Activated B cell treated with CpG ODN at 0.5 μM for 24 hours (primary cell): ENCODE measurements around the gene SGTB. TPM values are rescaled to one million over a fixed set of nuclear protein-coding genes. Genes with fewer than 3 reads are reported as not detected.
"Not testable (repeated sequence)": the region's sequence is repeated elsewhere in the genome, so short reads cannot be mapped to it uniquely, and the experiment has no call there.

Experiments
- ATAC-seq: fragments of 200-7000 bp; cut with Tn5 transposase; one replicate; pipeline ENCODE4 v1.10.0; 2021; ENCODE audit warnings: low read depth, mild to moderate bottlenecking, moderate library complexity
- CTCF ChIA-PET: fragments of 350-600 bp; sonication (Branson Sonifier 250); formaldehyde crosslinking; loops from one replicate; lab custom pipeline; 2021; ENCODE audit warnings: antibody characterized with exemption; lab: Charles Lee
- POLR2A ChIA-PET: fragments of 350-600 bp; sonication (Branson Sonifier 250); formaldehyde crosslinking; loops from one replicate; lab custom pipeline; 2021; ENCODE audit warnings: antibody characterized with exemption; lab: Charles Lee
- DNase-seq: peaks from one replicate; pipeline ENCODE4 v3.0.0; 2022
- H3K27ac Mint-ChIP-seq: one replicate; pipeline ENCODE4 v1.8.0; 2020; ENCODE audit warnings: mixed read lengths
- H3K27me3 Mint-ChIP-seq: one replicate; pipeline ENCODE4 v1.8.0; 2021; ENCODE audit warnings: mixed read lengths
- H3K36me3 Mint-ChIP-seq: one replicate; pipeline ENCODE4 v1.8.0; 2021; ENCODE audit warnings: low read depth, mixed read lengths
- H3K4me1 Mint-ChIP-seq: one replicate; pipeline ENCODE4 v1.8.0; 2021; ENCODE audit warnings: mixed read lengths
- H3K4me3 Mint-ChIP-seq: one replicate; pipeline ENCODE4 v1.8.0; 2020; ENCODE audit warnings: mild to moderate bottlenecking, mixed read lengths
- H3K9me3 Mint-ChIP-seq: one replicate; pipeline ENCODE4 v1.8.0; 2020; ENCODE audit warnings: mixed read lengths
- intact Hi-C: fragments of 100-400 bp; cut with micrococcal nuclease; formaldehyde crosslinking; loops from one replicate; pipeline ENCODE4 v1.15.1; 2024
- total RNA-seq: library from RNA; stranded (reverse); gene quantifications from 2 replicates; pipeline ENCODE4 v1.2.3, GENCODE V29; 2022
- TF ChIP-seq, protein P1 (sequence below): fragments of 200-600 bp; IDR thresholded peaks from one replicate; pipeline ENCODE4 v1.8.0; 2022; ENCODE audit warnings: antibody characterized with exemption, mild to moderate bottlenecking

The SGTB gene
- total RNA-seq, 1 donor from 2014 or later, result 9.5 TPM

DNA sequence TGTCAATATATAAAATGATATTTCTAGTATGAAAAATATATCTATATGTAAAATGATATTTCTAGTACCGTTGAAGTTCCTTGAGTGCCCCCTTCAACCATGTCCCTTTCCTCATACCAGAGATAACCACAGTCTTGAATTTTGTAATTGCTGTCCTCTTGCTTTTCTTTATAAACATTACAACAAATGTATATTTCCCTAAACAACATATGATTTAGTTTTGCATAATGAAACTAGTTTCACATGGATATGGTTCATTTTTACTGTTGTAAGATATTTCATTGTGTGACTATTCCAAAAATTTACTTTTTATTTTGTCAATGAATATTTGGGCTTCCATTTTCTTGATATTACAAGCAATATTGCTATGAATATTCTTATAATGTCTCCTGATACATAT is 14.1 kb upstream of the SGTB start:
- POLR2A ChIA-PET, result no interaction called here
- peaks cover 21% of the 10 kb centered on the region for H3K4me1 Mint-ChIP-seq
- CTCF ChIA-PET, result no interaction called here
- intact Hi-C loops, result no loop called here
- H3K9me3 Mint-ChIP-seq, result peaks cover 3% of the 10 kb centered on the region
- DNase-seq (no peak), ATAC-seq (no peak)
- H3K27ac Mint-ChIP-seq, result no peak overlapping the region
- H3K4me3 Mint-ChIP-seq, result no peak overlapping the region
- TF ChIP-seq, protein P1, sequence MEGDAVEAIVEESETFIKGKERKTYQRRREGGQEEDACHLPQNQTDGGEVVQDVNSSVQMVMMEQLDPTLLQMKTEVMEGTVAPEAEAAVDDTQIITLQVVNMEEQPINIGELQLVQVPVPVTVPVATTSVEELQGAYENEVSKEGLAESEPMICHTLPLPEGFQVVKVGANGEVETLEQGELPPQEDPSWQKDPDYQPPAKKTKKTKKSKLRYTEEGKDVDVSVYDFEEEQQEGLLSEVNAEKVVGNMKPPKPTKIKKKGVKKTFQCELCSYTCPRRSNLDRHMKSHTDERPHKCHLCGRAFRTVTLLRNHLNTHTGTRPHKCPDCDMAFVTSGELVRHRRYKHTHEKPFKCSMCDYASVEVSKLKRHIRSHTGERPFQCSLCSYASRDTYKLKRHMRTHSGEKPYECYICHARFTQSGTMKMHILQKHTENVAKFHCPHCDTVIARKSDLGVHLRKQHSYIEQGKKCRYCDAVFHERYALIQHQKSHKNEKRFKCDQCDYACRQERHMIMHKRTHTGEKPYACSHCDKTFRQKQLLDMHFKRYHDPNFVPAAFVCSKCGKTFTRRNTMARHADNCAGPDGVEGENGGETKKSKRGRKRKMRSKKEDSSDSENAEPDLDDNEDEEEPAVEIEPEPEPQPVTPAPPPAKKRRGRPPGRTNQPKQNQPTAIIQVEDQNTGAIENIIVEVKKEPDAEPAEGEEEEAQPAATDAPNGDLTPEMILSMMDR, result no peak
- no peaks in the 10 kb centered on the region for H3K27me3 Mint-ChIP-seq
- no peaks in the 10 kb centered on the region for H3K36me3 Mint-ChIP-seq

DNA sequence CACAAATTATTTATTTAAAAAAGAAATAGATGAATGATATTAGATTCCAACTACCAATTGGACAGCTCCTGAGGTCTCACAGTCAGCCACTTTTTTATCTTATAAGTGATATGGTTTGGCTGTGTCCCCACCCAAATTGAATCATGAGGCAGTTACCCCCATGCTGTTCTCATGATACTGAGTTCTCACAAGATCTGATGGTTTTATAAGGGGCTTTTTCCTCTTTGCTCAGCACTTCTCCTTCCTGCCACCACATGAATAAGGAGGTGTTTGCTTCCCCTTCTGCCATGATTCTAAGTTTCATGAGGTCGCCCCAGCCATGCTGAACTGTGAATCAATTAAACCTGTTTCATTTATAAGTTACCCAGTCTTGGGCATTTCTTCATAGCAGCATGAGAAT is 13.0 kb upstream of the SGTB start:
- Mint-ChIP-seq H3K4me1 (peaks cover 21% of the 10 kb centered on the region), H3K36me3 (no peaks in the 10 kb centered on the region), H3K9me3 (peaks cover 3% of the 10 kb centered on the region), H3K27me3 (no peaks in the 10 kb centered on the region), H3K4me3 (no peak overlapping the region), H3K27ac (peak overlapping the region; percentile 5)
- CTCF ChIA-PET, result no interaction called here
- POLR2A ChIA-PET, result no interaction called here
- intact Hi-C loops, result no loop called here
- TF ChIP-seq, protein P1, result no peak
- no peak for DNase-seq
- peak; percentile 54 for ATAC-seq

DNA sequence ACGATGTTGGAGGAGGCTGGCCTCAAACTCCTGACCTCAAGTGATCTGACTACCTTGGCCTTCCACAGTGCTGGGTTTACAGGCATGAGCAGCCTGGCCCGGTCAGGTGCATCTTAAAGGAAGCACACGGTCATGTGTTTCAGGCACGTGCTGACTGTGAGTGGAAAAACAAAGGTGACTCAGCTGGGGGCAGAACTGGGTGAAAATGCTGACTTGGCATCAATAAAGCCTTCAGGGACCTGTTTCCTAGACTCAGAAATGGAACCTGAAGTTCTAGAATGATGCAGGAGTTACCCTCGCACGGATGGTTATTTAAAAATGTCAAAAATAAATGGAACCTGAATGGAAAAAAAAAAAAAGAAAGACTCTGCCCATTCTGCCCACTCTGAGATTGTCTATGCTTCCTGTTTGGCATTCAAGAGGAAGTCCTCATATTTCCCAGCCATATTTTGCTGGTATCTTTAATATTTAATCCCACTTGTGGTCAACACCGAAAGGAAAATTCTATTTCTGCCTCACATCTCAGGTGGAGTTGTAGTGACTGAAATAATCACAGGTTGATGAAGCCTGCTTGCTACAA is 12.4 kb upstream of the SGTB start:
- H3K36me3 Mint-ChIP-seq, DNase-seq, intact Hi-C loops, H3K27me3 Mint-ChIP-seq, H3K4me3 Mint-ChIP-seq, ATAC-seq, H3K9me3 Mint-ChIP-seq, CTCF ChIA-PET, H3K27ac Mint-ChIP-seq, POLR2A ChIA-PET: not testable (repeated sequence)
- H3K4me1 Mint-ChIP-seq, result peaks cover 21% of the 10 kb centered on the region

DNA sequence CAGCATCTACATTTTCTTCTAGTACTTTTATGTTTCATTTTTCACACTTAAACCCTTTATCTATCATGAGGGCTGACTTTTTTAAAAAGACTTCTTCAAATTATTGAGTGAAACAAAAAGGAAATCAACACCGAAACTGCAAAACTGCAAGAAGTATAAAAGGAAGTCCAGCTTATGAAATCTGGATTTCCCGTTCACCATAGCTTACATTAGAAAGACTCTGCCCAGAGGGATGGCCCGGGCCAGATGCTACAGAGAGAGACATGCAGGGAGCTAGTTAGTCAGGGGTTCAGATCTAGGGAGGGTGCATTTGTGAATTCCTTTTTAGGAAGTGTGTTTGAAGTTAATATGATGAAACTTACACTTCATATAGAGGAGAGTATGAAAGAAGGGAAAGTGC is 10.1 kb upstream of the SGTB start:
- peaks cover 21% of the 10 kb centered on the region for H3K4me1 Mint-ChIP-seq
- H3K36me3 Mint-ChIP-seq, POLR2A ChIA-PET, ATAC-seq, intact Hi-C loops, CTCF ChIA-PET, H3K27me3 Mint-ChIP-seq, H3K4me3 Mint-ChIP-seq, H3K27ac Mint-ChIP-seq, H3K9me3 Mint-ChIP-seq, DNase-seq: not testable (repeated sequence)

DNA sequence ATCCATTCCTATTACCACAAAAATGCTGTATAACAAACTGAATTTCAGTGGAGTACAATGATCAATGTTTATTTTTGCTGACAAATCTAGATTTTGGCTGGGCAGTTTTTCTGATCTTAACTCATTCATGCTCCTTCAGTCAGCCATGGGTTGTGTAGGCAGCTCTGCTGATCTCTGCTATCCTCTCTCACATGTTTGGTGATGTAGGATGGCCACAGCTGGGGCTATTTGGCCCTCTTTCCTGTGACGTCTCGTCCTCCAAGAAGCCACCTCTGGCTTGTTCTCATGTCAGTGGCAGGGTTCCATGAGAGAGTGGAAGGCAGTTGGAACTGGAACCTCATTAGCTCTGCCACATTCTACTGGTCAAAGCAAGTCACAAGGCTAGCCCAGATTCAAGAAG is 9.0 kb upstream of the SGTB start:
- Mint-ChIP-seq H3K27ac (no peak overlapping the region), H3K4me1 (peaks cover 21% of the 10 kb centered on the region), H3K27me3 (no peaks in the 10 kb centered on the region), H3K9me3 (peaks cover 3% of the 10 kb centered on the region), H3K4me3 (no peak overlapping the region), H3K36me3 (no peaks in the 10 kb centered on the region)
- TF ChIP-seq, protein P1, result no peak
- ChIA-PET POLR2A (no interaction called here), CTCF (no interaction called here)
- intact Hi-C loops, result no loop called here
- ATAC-seq (no peak), DNase-seq (no peak)

DNA sequence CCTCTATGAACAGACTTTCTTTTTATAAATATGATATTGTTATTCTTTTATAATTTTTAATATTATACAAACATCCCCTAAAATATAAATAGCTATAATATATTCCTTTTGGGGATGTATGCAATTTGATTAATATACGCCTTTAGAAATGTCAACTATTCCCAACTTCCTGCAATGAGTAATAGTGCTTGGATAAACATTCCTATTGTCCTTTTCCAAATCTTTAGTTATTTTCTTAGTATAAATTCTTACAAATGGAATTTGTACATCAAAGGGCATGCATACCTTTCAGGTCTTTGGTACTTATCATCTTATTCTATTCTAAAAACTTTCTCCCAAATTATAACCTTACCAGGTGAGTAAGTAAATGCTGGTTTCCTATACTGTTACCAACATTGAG is 6.3 kb upstream of the SGTB start:
- Mint-ChIP-seq H3K4me1 (peaks cover 10% of the 10 kb centered on the region), H3K4me3 (no peak overlapping the region), H3K9me3 (no peaks in the 10 kb centered on the region), H3K36me3 (no peaks in the 10 kb centered on the region), H3K27ac (no peak overlapping the region), H3K27me3 (no peaks in the 10 kb centered on the region)
- ChIA-PET CTCF (no interaction called here), POLR2A (no interaction called here)
- intact Hi-C loops, result no loop called here
- TF ChIP-seq, protein P1, result no peak
- DNase-seq, result no peak
- ATAC-seq, result no peak
